Endodermal cell (in vitro differentiated cells): ENCODE measurements around the gene RAMP1. TPM values are rescaled to one million over a fixed set of nuclear protein-coding genes. Genes with fewer than 3 reads are reported as not detected.

Experiments used
- DNase-seq: peaks from one replicate; pipeline ENCODE4 v3.0.0-alpha.2; 2017
- H3K27ac ChIP-seq: 2 replicates; pipeline ENCODE4 v1.5.1; 2013; ENCODE audit warnings: mild to moderate bottlenecking, low read depth, low read length, moderate library complexity
- H3K27me3 ChIP-seq: 2 replicates; pipeline ENCODE4 v1.6.1; 2013; ENCODE audit warnings: mild to moderate bottlenecking, low read length, moderate library complexity; ENCODE audit not compliant: insufficient read depth, control insufficient read depth, poor library complexity, severe bottlenecking
- H3K36me3 ChIP-seq: 2 replicates; pipeline ENCODE4 v1.7.0; 2013; ENCODE audit warnings: mild to moderate bottlenecking, low read length, moderate library complexity; ENCODE audit not compliant: control insufficient read depth, insufficient read depth
- H3K4me1 ChIP-seq: one replicate; pipeline ENCODE4 v1.7.0; 2013; ENCODE audit warnings: low read length; ENCODE audit not compliant: control insufficient read depth, insufficient read depth
- H3K4me3 ChIP-seq: 2 replicates; pipeline ENCODE4 v1.5.1; 2013; ENCODE audit warnings: mild to moderate bottlenecking, low read length, moderate library complexity
- H3K9ac ChIP-seq: 2 replicates; pipeline ENCODE4 v1.6.1; 2013; ENCODE audit warnings: mild to moderate bottlenecking, low read length, moderate library complexity; ENCODE audit not compliant: poor library complexity, severe bottlenecking; ENCODE audit errors: extremely low read depth
- H3K9me3 ChIP-seq: 2 replicates; pipeline ENCODE4 v1.6.1; 2013; ENCODE audit warnings: mild to moderate bottlenecking, low read length, moderate library complexity; ENCODE audit not compliant: control insufficient read depth
- H3K27ac Mint-ChIP-seq: 2 replicates; pipeline ENCODE4 v1.8.0; 2020; ENCODE audit warnings: mixed read lengths
- H3K27me3 Mint-ChIP-seq: 2 replicates; pipeline ENCODE4 v1.8.0; 2021; ENCODE audit warnings: mild to moderate bottlenecking, mixed read lengths; ENCODE audit not compliant: insufficient read depth
- H3K36me3 Mint-ChIP-seq: 2 replicates; pipeline ENCODE4 v1.8.0; 2020; ENCODE audit warnings: low read depth, mixed read lengths
- H3K4me1 Mint-ChIP-seq: 2 replicates; pipeline ENCODE4 v1.8.0; 2020; ENCODE audit warnings: mixed read lengths
- H3K4me3 Mint-ChIP-seq: 2 replicates; pipeline ENCODE4 v1.8.0; 2020; ENCODE audit warnings: mild to moderate bottlenecking, moderate library complexity, mixed read lengths
- H3K9me3 Mint-ChIP-seq: 2 replicates; pipeline ENCODE4 v1.8.0; 2020; ENCODE audit warnings: mild to moderate bottlenecking, mixed read lengths
- CTCF ChIP-seq: fragments of 200-600 bp; sonication (generic); conservative IDR thresholded peaks from 2 replicates; pipeline ENCODE4 v1.5.0; 2021; ENCODE audit warnings: antibody characterized with exemption, mild to moderate bottlenecking
- WGBS, 2 experiments: methylation state at CpG; one replicate each; pipeline versions ENCODE4 v1.1.5 to v1.1.7; 2013; ENCODE audit warnings: missing lambda C conversion rate in 2 of 2, mixed read lengths in 1 of 2; ENCODE audit not compliant: insufficient coverage in 1 of 2, insufficient read length in 1 of 2; 5-methylcytosine and 5-hydroxymethylcytosine counted together
- total RNA-seq, 2 donors: library from RNA; stranded (reverse); fragmentation: NEBNext Ultra II Directional in 1 of 2; extraction: Animal tissue kit (Norgen Biotek cat#: 25700) in 1 of 2; gene quantifications; 2 replicates in 1 of 2; 3 replicates in 1 of 2; pipeline ENCODE4 v1.2.1, GENCODE V29; 2021

The RAMP1 gene
- total RNA-seq, 2 donors from 2014 or later = 0.40 to 1.6 TPM

GRCh38 chr2:237919593-237919992, 60.2 kb downstream of the RAMP1 start:
- Mint-ChIP-seq H3K4me3 (no peak overlapping the region), H3K4me1 (no peaks in the 10 kb centered on the region), H3K27ac (no peak overlapping the region), H3K9me3 (no peaks in the 10 kb centered on the region), H3K36me3 (no peaks in the 10 kb centered on the region), H3K27me3 (peaks cover 14% of the 10 kb centered on the region)
- 87 to 89% methylated on average over 5 to 6 of the region's 6 CpGs for WGBS, 2 experiments
- Histone ChIP-seq H3K9ac (no peak overlapping the region), H3K36me3 (no peaks in the 10 kb centered on the region), H3K9me3 (no peaks in the 10 kb centered on the region), H3K4me1 (no peaks in the 10 kb centered on the region), H3K27me3 (peaks cover 4% of the 10 kb centered on the region), H3K27ac (no peak overlapping the region), H3K4me3 (no peak overlapping the region)
- DNase-seq = no peak
- TF ChIP-seq CTCF = no peak

- Histone ChIP-seq H3K36me3 (no peaks in the 10 kb centered on the region), H3K9ac (no peak overlapping the region), H3K4me3 (no peak overlapping the region), H3K9me3 (no peaks in the 10 kb centered on the region), H3K4me1 (no peaks in the 10 kb centered on the region), H3K27me3 (peaks cover 4% of the 10 kb centered on the region), H3K27ac (no peak overlapping the region)
- Mint-ChIP-seq H3K4me1 (no peaks in the 10 kb centered on the region), H3K27me3 (peaks cover 14% of the 10 kb centered on the region), H3K9me3 (no peaks in the 10 kb centered on the region), H3K4me3 (no peak overlapping the region), H3K27ac (no peak overlapping the region), H3K36me3 (no peaks in the 10 kb centered on the region)
- WGBS, 2 experiments = 90 to 97% methylated on average over 14 of the region's 14 CpGs
- DNase-seq = no peak
- TF ChIP-seq CTCF = no peak
These were observed 61.2 kb downstream of the RAMP1 start for GRCh38 chr2:237920673-237921072.

- peaks cover 14% of the 10 kb centered on the region for H3K27me3 Mint-ChIP-seq
- TF ChIP-seq CTCF = no peak
- 91 to 94% methylated on average over 9 to 10 of the region's 10 CpGs for WGBS, 2 experiments
These were observed 62.6 kb downstream of the RAMP1 start for GRCh38 chr2:237921967-237922492.

More at GRCh38 chr2:237921967-237922492, 62.6 kb downstream of the RAMP1 start:
- Mint-ChIP-seq H3K4me3 (no peak overlapping the region), H3K27ac (no peak overlapping the region), H3K4me1 (no peaks in the 10 kb centered on the region), H3K9me3 (no peaks in the 10 kb centered on the region), H3K36me3 (no peaks in the 10 kb centered on the region)
- H3K9me3 ChIP-seq = no peaks in the 10 kb centered on the region
- DNase-seq = no peak
- H3K9ac ChIP-seq = no peak overlapping the region
- H3K4me1 ChIP-seq = no peaks in the 10 kb centered on the region
- H3K36me3 ChIP-seq = no peaks in the 10 kb centered on the region
- peaks cover 4% of the 10 kb centered on the region for H3K27me3 ChIP-seq
- no peak overlapping the region for H3K27ac ChIP-seq
- H3K4me3 ChIP-seq = no peak overlapping the region
